Right lobe of liver (tissue), 6 donors: ENCODE data around the gene PARP9. TPM values are rescaled to one million over a fixed set of nuclear protein-coding genes. Genes with fewer than 3 reads are reported as not detected.

ENCODE experiments used
- ATAC-seq, 4 donors: fragments of 200-7000 bp; cut with Tn5 transposase; one replicate each; pipeline ENCODE4 v1.9.1; 2020; ENCODE audit warnings: mild to moderate bottlenecking in 4 of 4, moderate library complexity in 4 of 4
- DNase-seq, 3 donors: peaks; one replicate each; pipeline ENCODE4 v3.0.0-alpha.2; 2020
- H3K27ac ChIP-seq, 3 donors: fragments of 200-600 bp; one replicate each; pipeline ENCODE4 v1.8.0; 2022
- H3K27me3 ChIP-seq, 2 donors: fragments of 200-600 bp; one replicate each; pipeline ENCODE4 v1.8.0; 2022
- H3K36me3 ChIP-seq, 4 donors: fragments of 200-600 bp; sonication (generic) in 1 of 4; one replicate each; pipeline versions ENCODE4 v1.5.1 to v1.8.0; 2017 to 2022; ENCODE audit warnings: control low read depth in 1 of 4
- H3K4me1 ChIP-seq, 4 donors: fragments of 200-600 bp; sonication (generic) in 1 of 4; one replicate each; pipeline versions ENCODE4 v1.5.1 to v1.8.0; 2017 to 2022; ENCODE audit warnings: control low read depth in 1 of 4
- H3K4me3 ChIP-seq, 3 donors: fragments of 200-600 bp; one replicate each; pipeline ENCODE4 v1.8.0; 2022
- H3K9me3 ChIP-seq, 4 donors: fragments of 200-600 bp; sonication (generic) in 1 of 4; one replicate each; pipeline versions ENCODE4 v1.5.1 to v1.8.0; 2017 to 2022; ENCODE audit warnings: control low read depth in 1 of 4
- CTCF ChIP-seq, 4 donors: fragments of 200-600 bp in 3 of 4; fragments of 450-650 bp in 1 of 4; IDR thresholded peaks; one replicate each; pipeline versions ENCODE4 v1.5.1 to v1.8.0; 2016 to 2022; ENCODE audit warnings: antibody characterized with exemption in 4 of 4, mild to moderate bottlenecking in 2 of 4
- POLR2A ChIP-seq: fragments of 450-650 bp; IDR thresholded peaks from one replicate; pipeline ENCODE4 v1.6.1; 2017; ENCODE audit warnings: antibody characterized with exemption, mild to moderate bottlenecking
- WGBS: methylation state at CpG from one replicate; pipeline ENCODE4 v1.1.6; 2018; ENCODE audit warnings: low coverage, low lambda C conversion rate; ENCODE audit not compliant: insufficient coverage; ENCODE audit errors: missing lambda C conversion rate; 5-methylcytosine and 5-hydroxymethylcytosine counted together
- intact Hi-C, 2 donors: fragments of 100-400 bp; cut with DNase I; formaldehyde crosslinking; loops; one replicate each; pipeline versions ENCODE4 v1.11.2 to v1.14.1; 2022
- total RNA-seq, 6 experiments: library from RNA; depleted of rRNA in 2 of 6; stranded (reverse); fragments of >200 nt in 2 of 6; fragmentation: NEBNext Ultra II Directional in 3 of 6; extraction: Animal tissue kit (Norgen Biotek cat#: 25700) in 3 of 6; gene quantifications; one replicate each; pipeline versions ENCODE4 v1.1.0 to v1.2.4, GENCODE V29; 2016 to 2023
- donor health status: DM: no; HTN: yes; CAD: no.
- donor health status: DM: no; HTN: no; CAD: no.
- donor health status: DM: no; HTN: no; CAD: no.
- donor health status: DM: no; HTN: yes; CAD: no.
- donor health status: DM: no; HTN: yes; CAD: no.

PARP9 gene
- total RNA-seq, 6 experiments from 2014 or later, result 35.5 to 64.7 (median 42.5) TPM

GRCh38 chr3:122586773-122587485, 22.8 kb upstream of the PARP9 start:
- Histone ChIP-seq H3K4me1 (peaks cover 0 to 3% (median 0%) of the 10 kb centered on the region in 4 donors), H3K36me3 (no peaks in the 10 kb centered on the region), H3K27ac (no peak overlapping the region), H3K27me3 (no peaks in the 10 kb centered on the region), H3K4me3 (no peak overlapping the region), H3K9me3 (peaks cover 0 to 6% (median 2%) of the 10 kb centered on the region in 4 donors)
- no peak for TF ChIP-seq CTCF (IDR thresholded peaks at IDR 0.05)
- no peak for TF ChIP-seq POLR2A
- DNase-seq (no peak), ATAC-seq (no peak)
- intact Hi-C loops, result no loop called here

- no peak for ATAC-seq
- peaks cover 0 to 9% (median 4%) of the 10 kb centered on the region in 4 donors for H3K9me3 ChIP-seq
Measured at GRCh38 chr3:122586098-122586497, 22.0 kb upstream of the PARP9 start.

GRCh38 chr3:122582390-122582789, 18.3 kb upstream of the PARP9 start:
- Histone ChIP-seq H3K4me3 (no peak overlapping the region), H3K27me3 (no peaks in the 10 kb centered on the region), H3K4me1 (peaks cover 0 to 5% (median 0%) of the 10 kb centered on the region in 4 donors), H3K9me3 (peaks cover 0 to 9% (median 4%) of the 10 kb centered on the region in 4 donors), H3K36me3 (no peaks in the 10 kb centered on the region), H3K27ac (no peak overlapping the region)
- TF ChIP-seq POLR2A (no peak), CTCF (IDR thresholded peaks at IDR 0.05) (no peak)
- intact Hi-C loops, result no loop called here
- ATAC-seq (no peak), DNase-seq (no peak)
- WGBS, result 100% methylated on average over 1 of the region's 1 CpG

More at GRCh38 chr3:122586098-122586497, 22.0 kb upstream of the PARP9 start:
- Histone ChIP-seq H3K27me3 (no peaks in the 10 kb centered on the region), H3K27ac (no peak overlapping the region), H3K4me3 (no peak overlapping the region), H3K4me1 (peaks cover 0 to 3% (median 0%) of the 10 kb centered on the region in 4 donors), H3K36me3 (no peaks in the 10 kb centered on the region)
- intact Hi-C loops, result no loop called here
- TF ChIP-seq POLR2A (no peak), CTCF (IDR thresholded peaks at IDR 0.05) (no peak)
- WGBS, result 78% methylated on average over 1 of the region's 1 CpG
- DNase-seq, result no peak

- Histone ChIP-seq H3K27me3 (no peaks in the 10 kb centered on the region), H3K4me1 (peaks cover 0 to 5% (median 0%) of the 10 kb centered on the region in 4 donors), H3K9me3 (peaks cover 0 to 9% (median 4%) of the 10 kb centered on the region in 4 donors), H3K4me3 (no peak overlapping the region), H3K36me3 (no peaks in the 10 kb centered on the region), H3K27ac (no peak overlapping the region)
- intact Hi-C loops, result no loop called here
- DNase-seq (no peak), ATAC-seq (no peak)
- 93% methylated on average over 2 of the region's 2 CpGs for WGBS
- no peak for TF ChIP-seq CTCF (IDR thresholded peaks at IDR 0.05)
- TF ChIP-seq POLR2A, result no peak
Measured at GRCh38 chr3:122581622-122582021, 17.5 kb upstream of the PARP9 start.
